Natural killer cell (primary cell): Measurements from ENCODE around the gene TFAP2C. TPM values are rescaled to one million over a fixed set of nuclear protein-coding genes. Genes with fewer than 3 reads are reported as not detected.

Experiments
- ATAC-seq, 3 donors: fragments of 150-1000 bp in 2 of 3; fragments of 200-7000 bp in 1 of 3; cut with Tn5 transposase; 1 replicate in 1 of 3; 2 replicates in 2 of 3; pipeline ENCODE4 v1.10.0; 2021; ENCODE audit warnings: mild to moderate bottlenecking in 2 of 3, moderate library complexity in 2 of 3
- DNase-seq, 2 donors: peaks; one replicate each; pipeline versions ENCODE4 v3.0.0 to v3.0.0-alpha.2; 2013 to 2021; ENCODE audit warnings: mixed read lengths in 1 of 2
- H3K27ac ChIP-seq: one replicate; pipeline ENCODE4 v1.5.1; 2013; ENCODE audit warnings: mild to moderate bottlenecking, low read length
- H3K27me3 ChIP-seq: one replicate; pipeline ENCODE4 v1.6.1; 2013; ENCODE audit warnings: low read length; ENCODE audit not compliant: control insufficient read depth, insufficient read depth
- H3K36me3 ChIP-seq: one replicate; pipeline ENCODE4 v1.6.1; 2013; ENCODE audit warnings: low read length; ENCODE audit not compliant: control insufficient read depth, insufficient read depth
- H3K4me1 ChIP-seq: one replicate; pipeline ENCODE4 v1.6.1; 2013; ENCODE audit warnings: low read length; ENCODE audit not compliant: control insufficient read depth, insufficient read depth
- H3K4me3 ChIP-seq: one replicate; pipeline ENCODE4 v1.5.1; 2013; ENCODE audit warnings: low read length
- H3K9me3 ChIP-seq: one replicate; pipeline ENCODE4 v1.6.1; 2013; ENCODE audit warnings: low read length; ENCODE audit not compliant: control insufficient read depth, insufficient read depth
- H3K27ac Mint-ChIP-seq, 2 donors: one replicate each; pipeline ENCODE4 v1.8.0; 2022; ENCODE audit warnings: mild to moderate bottlenecking in 2 of 2, mixed read lengths in 2 of 2, moderate library complexity in 1 of 2
- H3K27me3 Mint-ChIP-seq, 2 donors: one replicate each; pipeline ENCODE4 v1.8.0; 2022; ENCODE audit warnings: low read depth in 2 of 2, mixed read lengths in 2 of 2
- H3K36me3 Mint-ChIP-seq: one replicate; pipeline ENCODE4 v1.8.0; 2022; ENCODE audit warnings: mixed read lengths
- H3K4me1 Mint-ChIP-seq, 2 donors: one replicate each; pipeline ENCODE4 v1.8.0; 2022; ENCODE audit warnings: mixed read lengths in 2 of 2
- H3K4me3 Mint-ChIP-seq: one replicate; pipeline ENCODE4 v1.8.0; 2022; ENCODE audit warnings: mild to moderate bottlenecking, moderate library complexity, mixed read lengths
- H3K9me3 Mint-ChIP-seq, 2 donors: one replicate each; pipeline ENCODE4 v1.8.0; 2022; ENCODE audit warnings: mixed read lengths in 2 of 2
- CTCF ChIP-seq: fragments of 200-600 bp; IDR thresholded peaks from one replicate; pipeline ENCODE4 v1.8.0; 2022; ENCODE audit warnings: antibody characterized with exemption
- whole genome bisulfite sequencing: methylation state at CpG from one replicate; pipeline ENCODE4 v1.1.7; 2013; ENCODE audit warnings: missing lambda C conversion rate; ENCODE audit not compliant: insufficient coverage; 5-methylcytosine and 5-hydroxymethylcytosine counted together
- intact Hi-C: fragments of 100-400 bp; cut with micrococcal nuclease; formaldehyde crosslinking; loops from one replicate; pipeline ENCODE4 v1.14.2; 2022
- total RNA-seq, 4 donors: library from RNA; stranded (reverse); fragments of 120-200 nt in 1 of 4; gene quantifications; one replicate each; pipeline versions ENCODE4 v1.2.3 to v1.2.4, GENCODE V29; 2013 to 2022

The TFAP2C gene
- total RNA-seq, 3 donors from 2014 or later (not counting 1 experiment from before 2014, with no cell fraction given) = not detected

- Mint-ChIP-seq H3K4me3 (no peak overlapping the region), H3K36me3 (no peaks in the 10 kb centered on the region), H3K4me1 (no peaks in the 10 kb centered on the region), H3K27ac (no peak overlapping the region), H3K9me3 (no peaks in the 10 kb centered on the region), H3K27me3 (peaks cover 0 to 3% of the 10 kb centered on the region in 2 donors)
- Histone ChIP-seq H3K27ac (no peak overlapping the region), H3K36me3 (no peaks in the 10 kb centered on the region), H3K27me3 (no peaks in the 10 kb centered on the region), H3K4me1 (no peaks in the 10 kb centered on the region), H3K9me3 (no peaks in the 10 kb centered on the region), H3K4me3 (no peak overlapping the region)
- ATAC-seq = no peak
- 80% methylated on average over 8 of the region's 8 CpGs for WGBS
- DNase-seq = no peak
- no peak for TF ChIP-seq CTCF
- intact Hi-C loops = no loop called here
Measured at GRCh38 chr20:56606174-56606945, 22.7 kb upstream of the TFAP2C start.

- TF ChIP-seq CTCF = no peak
- Mint-ChIP-seq H3K36me3 (no peaks in the 10 kb centered on the region), H3K4me3 (no peak overlapping the region), H3K4me1 (no peaks in the 10 kb centered on the region), H3K27ac (no peak overlapping the region), H3K27me3 (peaks cover 0 to 3% of the 10 kb centered on the region in 2 donors), H3K9me3 (no peaks in the 10 kb centered on the region)
- H3K27me3 ChIP-seq = no peaks in the 10 kb centered on the region
- intact Hi-C loops = no loop called here
- no peak overlapping the region for H3K4me3 ChIP-seq
- no peak for DNase-seq
- H3K9me3 ChIP-seq = no peaks in the 10 kb centered on the region
- WGBS = 90% methylated on average over 9 of the region's 11 CpGs
- no peak overlapping the region for H3K27ac ChIP-seq
- H3K36me3 ChIP-seq = no peaks in the 10 kb centered on the region
- no peak for ATAC-seq
- no peaks in the 10 kb centered on the region for H3K4me1 ChIP-seq
Measured at GRCh38 chr20:56607061-56607704, 21.9 kb upstream of the TFAP2C start.

DNA sequence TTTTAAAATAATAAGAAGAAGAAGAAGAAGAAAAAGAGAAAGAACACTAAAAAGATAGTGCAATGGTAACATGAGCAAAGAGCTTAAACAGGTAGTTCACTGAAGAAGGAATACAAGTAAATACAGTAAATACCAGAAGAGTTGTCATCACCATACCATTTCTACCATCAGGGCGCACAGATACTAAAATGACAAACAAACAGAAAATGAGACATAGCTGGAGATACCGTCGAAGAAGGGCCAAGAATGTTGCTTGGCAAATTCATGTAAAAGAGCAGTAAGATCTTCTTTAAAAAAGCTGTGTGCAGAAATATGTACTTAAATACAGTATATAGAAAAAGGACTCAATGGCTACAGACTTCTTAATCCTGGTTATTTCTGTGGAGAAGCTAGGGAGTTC, 20.7 kb upstream of the TFAP2C start:
- Histone ChIP-seq H3K27ac (no peak overlapping the region), H3K9me3 (no peaks in the 10 kb centered on the region), H3K27me3 (no peaks in the 10 kb centered on the region), H3K4me1 (no peaks in the 10 kb centered on the region), H3K36me3 (no peaks in the 10 kb centered on the region), H3K4me3 (no peak overlapping the region)
- WGBS = no CpG with 5 or more reads among the region's 3 CpGs
- Mint-ChIP-seq H3K27ac (no peak overlapping the region), H3K27me3 (peaks cover 0 to 3% of the 10 kb centered on the region in 2 donors), H3K36me3 (no peaks in the 10 kb centered on the region), H3K4me3 (no peak overlapping the region), H3K9me3 (no peaks in the 10 kb centered on the region), H3K4me1 (no peaks in the 10 kb centered on the region)
- TF ChIP-seq CTCF = no peak
- DNase-seq = no peak
- intact Hi-C loops = no loop called here
- no peak for ATAC-seq
